K562 (cell line): Measurements from ENCODE around the gene CNKSR2. TPM values are rescaled to one million over a fixed set of nuclear protein-coding genes. Genes with fewer than 3 reads are reported as not detected.

ENCODE experiments used
- ATAC-seq: fragments of 200-7000 bp; cut with Tn5 transposase; 3 replicates; pipeline ENCODE4 v1.9.1; 2020; ENCODE audit warnings: moderate library complexity
- BruUV-seq: library from RNA; stranded (reverse); fragments of 400-500 nt; replicated peaks from 2 replicates; lab custom pipeline; 2021; lab: Mats Ljungman, UMichigan
- CTCF ChIA-PET: fragments of 300-600 bp; formaldehyde crosslinking; extraction: SDS; loops from one replicate; lab custom pipeline; 2021; ENCODE audit warnings: low intra/inter-chr PET ratio; lab: Yijun Ruan, JAX
- POLR2A ChIA-PET: fragments of 300-600, 350-650 bp; sonication (Branson Sonifier 250); formaldehyde crosslinking; extraction: SDS; loops from one replicate; lab custom pipeline; 2021; ENCODE audit warnings: antibody characterized with exemption, inconsistent platforms; lab: Yijun Ruan, JAX
- DNase-seq, 4 experiments: peaks; one replicate each; pipeline versions ENCODE4 v3.0.0 to v3.0.0-alpha.2; 2011 to 2018; ENCODE audit warnings: low spot score in 3 of 4, mixed read lengths in 3 of 4; ENCODE audit errors: extremely low read depth in 1 of 4
- FAIRE-seq: peaks from 2 replicates; lab custom pipeline; 2011; peaks lifted over from hg19 to GRCh38; lab: Jason Lieb, UNC
- H2AFZ ChIP-seq: 2 replicates; pipeline ENCODE4 v1.6.0; 2011; ENCODE audit warnings: low read depth, low read length, control low read depth, inconsistent platforms
- H3K27ac ChIP-seq: fragments of 200-600 bp; 3 replicates; pipeline ENCODE4 v1.8.0; 2011; ENCODE audit warnings: low read depth, mild to moderate bottlenecking, control low read depth, inconsistent platforms, low read length, moderate library complexity, mixed read lengths; ENCODE audit errors: extremely low read depth
- H3K27me3 ChIP-seq, 2 experiments: fragments of 300-600 bp in 1 of 2; 2 replicates in 1 of 2; 3 replicates in 1 of 2; pipeline versions ENCODE4 v1.6.0 to v1.8.0; 2011; ENCODE audit warnings: inconsistent platforms in 2 of 2, low read length in 2 of 2, mild to moderate bottlenecking in 1 of 2, mixed read lengths in 1 of 2, moderate library complexity in 1 of 2; ENCODE audit not compliant: control insufficient read depth in 2 of 2, insufficient read depth in 2 of 2
- H3K36me3 ChIP-seq: fragments of 300-600 bp; 3 replicates; pipeline ENCODE4 v1.8.0; 2011; ENCODE audit warnings: mild to moderate bottlenecking, low read length, inconsistent platforms; ENCODE audit not compliant: control insufficient read depth, insufficient read depth
- H3K4me1 ChIP-seq, 2 experiments: fragments of 200-600 bp in 1 of 2; replicated peaks in 1 of 2; 2 replicates in 1 of 2; 3 replicates in 1 of 2; pipeline versions ENCODE4 v1.5.1 to v1.8.0; 2011; ENCODE audit warnings: inconsistent platforms in 2 of 2, low read length in 2 of 2, mild to moderate bottlenecking in 1 of 2, mixed read lengths in 1 of 2, moderate library complexity in 1 of 2; ENCODE audit not compliant: control insufficient read depth in 2 of 2, insufficient read depth in 2 of 2
- H3K4me2 ChIP-seq: 2 replicates; pipeline ENCODE4 v1.6.1; 2011; ENCODE audit warnings: low read length, control low read depth, inconsistent platforms, mixed read lengths; ENCODE audit not compliant: insufficient read depth
- H3K4me3 ChIP-seq: fragments of 200-600 bp; sonication (generic), shearing (Covaris generic); 2 replicates; pipeline ENCODE4 v1.5.1; 2016; ENCODE audit warnings: control low read depth, inconsistent platforms
- H3K79me2 ChIP-seq: fragments of 200-600 bp; 3 replicates; pipeline ENCODE4 v1.8.0; 2011; ENCODE audit warnings: low read length, inconsistent platforms; ENCODE audit not compliant: control insufficient read depth, insufficient read depth
- H3K9ac ChIP-seq, 2 experiments: 2 replicates each; pipeline versions ENCODE4 v1.6.0 to v1.6.1; 2011; ENCODE audit warnings: low read depth in 2 of 2, low read length in 2 of 2, control low read depth in 1 of 2, inconsistent platforms in 1 of 2, mild to moderate bottlenecking in 1 of 2, mixed read lengths in 1 of 2; ENCODE audit not compliant: insufficient read depth in 1 of 2
- H3K9me1 ChIP-seq: one replicate; pipeline ENCODE4 v1.6.0; 2011; ENCODE audit warnings: inconsistent platforms, mild to moderate bottlenecking, low read length, moderate library complexity; ENCODE audit not compliant: control insufficient read depth, insufficient read depth
- H3K9me3 ChIP-seq: replicated peaks from 2 replicates; pipeline ENCODE4 v1.5.1; 2011; ENCODE audit warnings: low read depth, low read length, inconsistent platforms; ENCODE audit not compliant: control insufficient read depth, insufficient read depth
- H4K20me1 ChIP-seq: replicated peaks from 2 replicates; pipeline ENCODE4 v1.6.1; 2011; ENCODE audit warnings: low read length, inconsistent platforms, mixed read lengths; ENCODE audit not compliant: control insufficient read depth, insufficient read depth
- CC2D1A ChIP-seq: fragments of 450-650 bp; IDR thresholded peaks from 2 replicates; pipeline ENCODE4 v1.6.1; 2017; ENCODE audit warnings: mild to moderate bottlenecking
- EWSR1 ChIP-seq: fragments of 450-650 bp; IDR thresholded peaks from 2 replicates; pipeline ENCODE4 v1.6.1; 2018; ENCODE audit warnings: borderline replicate concordance, mild to moderate bottlenecking, low read depth, moderate library complexity; ENCODE audit not compliant: partially characterized antibody
- POLR2AphosphoS2 ChIP-seq: IDR thresholded peaks from 2 replicates; pipeline ENCODE4 v1.6.1; 2012; ENCODE audit warnings: low read length, improper control_type of control experiment
- PREB ChIP-seq: sonication (generic); formaldehyde crosslinking; IDR thresholded peaks from 2 replicates; pipeline ENCODE4 v1.8.1; 2023; ENCODE audit warnings: mild to moderate bottlenecking, missing genetic modification reagents
- RNF219 ChIP-seq: fragments of 250-450 bp; sonication (Bioruptor Pico); IDR thresholded peaks from 2 replicates; pipeline ENCODE4 v1.5.0; 2022; ENCODE audit warnings: mild to moderate bottlenecking
- SP1 ChIP-seq: sonication (generic); formaldehyde crosslinking; IDR thresholded peaks from 2 replicates; pipeline ENCODE4 v1.8.1; 2022; ENCODE audit warnings: mild to moderate bottlenecking, missing genetic modification reagents
- ZBTB40 ChIP-seq, 2 experiments: fragments of 450-650 bp in 1 of 2; sonication (generic) in 1 of 2; formaldehyde crosslinking in 1 of 2; IDR thresholded peaks; 2 replicates each; pipeline versions ENCODE4 v1.7.1 to v1.9.0; 2016 to 2022; ENCODE audit warnings: inconsistent platforms in 1 of 2, mild to moderate bottlenecking in 1 of 2, missing genetic modification reagents in 1 of 2
- ZNF785 ChIP-seq: fragments of 250-450 bp; sonication (Bioruptor Pico); IDR thresholded peaks from 2 replicates; pipeline ENCODE4 v1.4.0; 2020; ENCODE audit warnings: mild to moderate bottlenecking
- WGBS: fragments of 100-300 bp; shearing (Covaris generic); methylation state at CpG from one replicate; pipeline ENCODE4 v1.1.6; 2016; ENCODE audit warnings: low coverage, mixed read lengths; ENCODE audit not compliant: insufficient coverage; ENCODE audit errors: missing lambda C conversion rate; 5-methylcytosine and 5-hydroxymethylcytosine counted together
- in situ Hi-C: fragments of 300-500 bp; cut with MboI; formaldehyde crosslinking; loops from 4 replicates; pipeline ENCODE4 v1.15.0; 2018; ENCODE audit warnings: inconsistent platforms, mixed read lengths
- intact Hi-C: fragments of 100-400 bp; cut with micrococcal nuclease; formaldehyde crosslinking; loops from 2 replicates; pipeline ENCODE4 v1.14.2; 2022
- polyA plus RNA-seq, 8 experiments: library from polyadenylated mRNA; depleted of rRNA in 4 of 8; stranded (reverse) in 5 of 8; unstranded in 3 of 8; fragments of >200 nt; fragmentation: Nextera tagmentation in 2 of 8; fragmentation: Illumina TruSeq in 1 of 8; extraction: Ambion mirVana in 2 of 8; extraction: Trizol in 1 of 8; gene quantifications; 2 replicates each; pipeline versions ENCODE4 v1.2.1 to v1.2.3, GENCODE V29; 2011 to 2014; ENCODE audit warnings: inconsistent platforms in 1 of 8, missing spikeins in 1 of 8
- total RNA-seq, 7 experiments: library from RNA; depleted of rRNA in 6 of 7; stranded (reverse); fragments of >200 nt in 6 of 7; fragmentation: Illumina TruSeq in 2 of 7; extraction: Trizol in 2 of 7; gene quantifications; 2 replicates each; pipeline versions ENCODE4 v1.2.1 to v1.2.3, GENCODE V29; 2011 to 2021; ENCODE audit warnings: low replicate concordance in 1 of 7

The CNKSR2 gene
- total and polyA plus RNA-seq, 9 of the 15 experiments (the other 6 are each of a cell fraction or from before 2014, with no cell fraction given): not detected

- no peak for ATAC-seq
- Histone ChIP-seq H3K9me3 (no peaks in the 10 kb centered on the region), H3K4me2 (no peak overlapping the region), H2AFZ (no peak overlapping the region), H3K79me2 (no peaks in the 10 kb centered on the region), H3K9me1 (no peaks in the 10 kb centered on the region), H3K9ac (no peak overlapping the region), H3K27me3 (no peaks in the 10 kb centered on the region), H4K20me1 (no peaks in the 10 kb centered on the region), H3K4me1 (no peaks in the 10 kb centered on the region), H3K27ac (no peak overlapping the region), H3K4me3 (no peak overlapping the region), H3K36me3 (no peaks in the 10 kb centered on the region)
- in situ Hi-C loops: no loop called here
- ChIA-PET POLR2A (no interaction called here), CTCF (no interaction called here)
- no TSS peak for BruUV-seq
- intact Hi-C loops: no loop called here
- no peak for FAIRE-seq
- 0% methylated on average over 1 of the region's 1 CpG for WGBS
- no peak for DNase-seq
- TF ChIP-seq ZNF785 (CRISPR knock-in tag): no peak
- TF ChIP-seq CC2D1A: no peak
- no peak for TF ChIP-seq SP1 (CRISPR knock-in tag)
- no peak for TF ChIP-seq POLR2AphosphoS2
- TF ChIP-seq RNF219 (CRISPR knock-in tag): no peak
- TF ChIP-seq EWSR1: no peak
- TF ChIP-seq ZBTB40 (IDR thresholded peaks at IDR 0.05): no peak
- no peak for TF ChIP-seq ZBTB40 (CRISPR knock-in tag; IDR thresholded peaks at IDR 0.05)
- TF ChIP-seq PREB (CRISPR knock-in tag): no peak
Measured at GRCh38 chrX:21438792-21439191, 64.6 kb downstream of the CNKSR2 start.
